K562 (cell line): Measurements from ENCODE around the gene RABGAP1. TPM values are rescaled to one million over a fixed set of nuclear protein-coding genes. Genes with fewer than 3 reads are reported as not detected.

Experiments
- ATAC-seq: fragments of 200-7000 bp; cut with Tn5 transposase; 3 replicates; pipeline ENCODE4 v1.9.1; 2020; ENCODE audit warnings: moderate library complexity
- BruUV-seq: library from RNA; stranded (reverse); fragments of 400-500 nt; replicated peaks from 2 replicates; lab custom pipeline; 2021; lab: Mats Ljungman, UMichigan
- CTCF ChIA-PET: fragments of 300-600 bp; formaldehyde crosslinking; extraction: SDS; loops from one replicate; lab custom pipeline; 2021; ENCODE audit warnings: low intra/inter-chr PET ratio; lab: Yijun Ruan, JAX
- POLR2A ChIA-PET: fragments of 300-600, 350-650 bp; sonication (Branson Sonifier 250); formaldehyde crosslinking; extraction: SDS; loops from one replicate; lab custom pipeline; 2021; ENCODE audit warnings: antibody characterized with exemption, inconsistent platforms; lab: Yijun Ruan, JAX
- DNase-seq, 4 experiments: peaks; one replicate each; pipeline versions ENCODE4 v3.0.0 to v3.0.0-alpha.2; 2011 to 2018; ENCODE audit warnings: low spot score in 3 of 4, mixed read lengths in 3 of 4; ENCODE audit errors: extremely low read depth in 1 of 4
- FAIRE-seq: peaks from 2 replicates; lab custom pipeline; 2011; peaks lifted over from hg19 to GRCh38; lab: Jason Lieb, UNC
- H2AFZ ChIP-seq: 2 replicates; pipeline ENCODE4 v1.6.0; 2011; ENCODE audit warnings: low read depth, low read length, control low read depth, inconsistent platforms
- H3K27ac ChIP-seq: fragments of 200-600 bp; 3 replicates; pipeline ENCODE4 v1.8.0; 2011; ENCODE audit warnings: low read depth, mild to moderate bottlenecking, control low read depth, inconsistent platforms, low read length, moderate library complexity, mixed read lengths; ENCODE audit errors: extremely low read depth
- H3K27me3 ChIP-seq, 2 experiments: fragments of 300-600 bp in 1 of 2; 2 replicates in 1 of 2; 3 replicates in 1 of 2; pipeline versions ENCODE4 v1.6.0 to v1.8.0; 2011; ENCODE audit warnings: inconsistent platforms in 2 of 2, low read length in 2 of 2, mild to moderate bottlenecking in 1 of 2, mixed read lengths in 1 of 2, moderate library complexity in 1 of 2; ENCODE audit not compliant: control insufficient read depth in 2 of 2, insufficient read depth in 2 of 2
- H3K36me3 ChIP-seq: fragments of 300-600 bp; 3 replicates; pipeline ENCODE4 v1.8.0; 2011; ENCODE audit warnings: mild to moderate bottlenecking, low read length, inconsistent platforms; ENCODE audit not compliant: control insufficient read depth, insufficient read depth
- H3K4me1 ChIP-seq, 2 experiments: fragments of 200-600 bp in 1 of 2; replicated peaks in 1 of 2; 2 replicates in 1 of 2; 3 replicates in 1 of 2; pipeline versions ENCODE4 v1.5.1 to v1.8.0; 2011; ENCODE audit warnings: inconsistent platforms in 2 of 2, low read length in 2 of 2, mild to moderate bottlenecking in 1 of 2, mixed read lengths in 1 of 2, moderate library complexity in 1 of 2; ENCODE audit not compliant: control insufficient read depth in 2 of 2, insufficient read depth in 2 of 2
- H3K4me2 ChIP-seq: 2 replicates; pipeline ENCODE4 v1.6.1; 2011; ENCODE audit warnings: low read length, control low read depth, inconsistent platforms, mixed read lengths; ENCODE audit not compliant: insufficient read depth
- H3K4me3 ChIP-seq: fragments of 200-600 bp; sonication (generic), shearing (Covaris generic); 2 replicates; pipeline ENCODE4 v1.5.1; 2016; ENCODE audit warnings: control low read depth, inconsistent platforms
- H3K79me2 ChIP-seq: fragments of 200-600 bp; 3 replicates; pipeline ENCODE4 v1.8.0; 2011; ENCODE audit warnings: low read length, inconsistent platforms; ENCODE audit not compliant: control insufficient read depth, insufficient read depth
- H3K9ac ChIP-seq, 2 experiments: 2 replicates each; pipeline versions ENCODE4 v1.6.0 to v1.6.1; 2011; ENCODE audit warnings: low read depth in 2 of 2, low read length in 2 of 2, control low read depth in 1 of 2, inconsistent platforms in 1 of 2, mild to moderate bottlenecking in 1 of 2, mixed read lengths in 1 of 2; ENCODE audit not compliant: insufficient read depth in 1 of 2
- H3K9me1 ChIP-seq: one replicate; pipeline ENCODE4 v1.6.0; 2011; ENCODE audit warnings: inconsistent platforms, mild to moderate bottlenecking, low read length, moderate library complexity; ENCODE audit not compliant: control insufficient read depth, insufficient read depth
- H3K9me3 ChIP-seq: replicated peaks from 2 replicates; pipeline ENCODE4 v1.5.1; 2011; ENCODE audit warnings: low read depth, low read length, inconsistent platforms; ENCODE audit not compliant: control insufficient read depth, insufficient read depth
- H4K20me1 ChIP-seq: replicated peaks from 2 replicates; pipeline ENCODE4 v1.6.1; 2011; ENCODE audit warnings: low read length, inconsistent platforms, mixed read lengths; ENCODE audit not compliant: control insufficient read depth, insufficient read depth
- CLOCK ChIP-seq: fragments of 250-450 bp; sonication (Bioruptor Pico); IDR thresholded peaks from 2 replicates; pipeline ENCODE4 v1.4.0; 2020; ENCODE audit warnings: mild to moderate bottlenecking, moderate library complexity, borderline replicate concordance
- COPS2 ChIP-seq: fragments of 450-650 bp; conservative IDR thresholded peaks from 2 replicates; pipeline ENCODE4 v1.6.1; 2016; ENCODE audit warnings: mild to moderate bottlenecking, moderate library complexity
- CREB3L1 ChIP-seq: fragments of 450-650 bp; IDR thresholded peaks from 2 replicates; pipeline ENCODE4 v1.6.1; 2014; ENCODE audit warnings: low read depth, mild to moderate bottlenecking, moderate library complexity, borderline replicate concordance
- ELF2 ChIP-seq: fragments of 250-450 bp; sonication (Bioruptor Pico); IDR thresholded peaks from 2 replicates; pipeline ENCODE4 v1.5.0; 2021; ENCODE audit warnings: mild to moderate bottlenecking
- MITF ChIP-seq: IDR thresholded peaks from 2 replicates; pipeline ENCODE4 v1.6.1; 2014; ENCODE audit warnings: antibody characterized with exemption
- NR2C1 ChIP-seq, 2 experiments: fragments of 450-650 bp; IDR thresholded peaks; 2 replicates each; pipeline ENCODE4 v1.6.1; 2017; ENCODE audit warnings: mild to moderate bottlenecking in 2 of 2, antibody characterized with exemption in 1 of 2, inconsistent platforms in 1 of 2, missing compliant biosample characterization in 1 of 2, missing genetic modification characterization in 1 of 2
- POLR2G ChIP-seq: fragments of 200-400 bp; formaldehyde crosslinking; IDR thresholded peaks from 2 replicates; pipeline ENCODE4 v1.6.1; 2017; ENCODE audit warnings: low read depth, mild to moderate bottlenecking, antibody characterized with exemption, low read length, moderate library complexity
- PURB ChIP-seq: sonication (generic); formaldehyde crosslinking; IDR thresholded peaks from 2 replicates; pipeline ENCODE4 v1.9.0; 2021; ENCODE audit warnings: low read depth, mild to moderate bottlenecking, missing genetic modification reagents
- RBBP5 ChIP-seq: fragments of 200-600 bp; sonication (generic); IDR thresholded peaks from 2 replicates; pipeline ENCODE4 v1.6.1; 2012; ENCODE audit warnings: borderline replicate concordance, mild to moderate bottlenecking, low read length, control low read depth, inconsistent platforms; ENCODE audit not compliant: insufficient read depth, poor library complexity, severe bottlenecking
- RFX7 ChIP-seq: fragments of 250-450 bp; sonication (Bioruptor Pico); IDR thresholded peaks from 2 replicates; pipeline ENCODE4 v1.5.1; 2021; ENCODE audit warnings: mild to moderate bottlenecking
- ZBTB49 ChIP-seq: sonication (generic); formaldehyde crosslinking; IDR thresholded peaks from 2 replicates; pipeline ENCODE4 v1.8.0; 2022; ENCODE audit warnings: missing genetic modification reagents, mild to moderate bottlenecking, borderline replicate concordance
- ZC3H8 ChIP-seq: fragments of 450-650 bp; IDR thresholded peaks from 2 replicates; pipeline ENCODE4 v1.6.1; 2017
- ZNF224 ChIP-seq: sonication (generic); formaldehyde crosslinking; IDR thresholded peaks from 2 replicates; pipeline ENCODE4 v1.8.0; 2022; ENCODE audit warnings: mild to moderate bottlenecking, missing genetic modification reagents
- ZNF717 ChIP-seq: fragments of 250-450 bp; sonication (Bioruptor Pico); IDR thresholded peaks from 2 replicates; pipeline ENCODE4 v1.5.0; 2021
- ZNF79 ChIP-seq: fragments of 250-450 bp; sonication (Bioruptor Pico); IDR thresholded peaks from 2 replicates; pipeline ENCODE4 v1.4.0; 2020; ENCODE audit warnings: low read depth, mild to moderate bottlenecking, moderate library complexity
- WGBS: fragments of 100-300 bp; shearing (Covaris generic); methylation state at CpG from one replicate; pipeline ENCODE4 v1.1.6; 2016; ENCODE audit warnings: low coverage, mixed read lengths; ENCODE audit not compliant: insufficient coverage; ENCODE audit errors: missing lambda C conversion rate; 5-methylcytosine and 5-hydroxymethylcytosine counted together
- in situ Hi-C: fragments of 300-500 bp; cut with MboI; formaldehyde crosslinking; loops from 4 replicates; pipeline ENCODE4 v1.15.0; 2018; ENCODE audit warnings: inconsistent platforms, mixed read lengths
- intact Hi-C: fragments of 100-400 bp; cut with micrococcal nuclease; formaldehyde crosslinking; loops from 2 replicates; pipeline ENCODE4 v1.14.2; 2022
- polyA plus RNA-seq, 8 experiments: library from polyadenylated mRNA; depleted of rRNA in 4 of 8; stranded (reverse) in 5 of 8; unstranded in 3 of 8; fragments of >200 nt; fragmentation: Nextera tagmentation in 2 of 8; fragmentation: Illumina TruSeq in 1 of 8; extraction: Ambion mirVana in 2 of 8; extraction: Trizol in 1 of 8; gene quantifications; 2 replicates each; pipeline versions ENCODE4 v1.2.1 to v1.2.3, GENCODE V29; 2011 to 2014; ENCODE audit warnings: inconsistent platforms in 1 of 8, missing spikeins in 1 of 8
- total RNA-seq, 7 experiments: library from RNA; depleted of rRNA in 6 of 7; stranded (reverse); fragments of >200 nt in 6 of 7; fragmentation: Illumina TruSeq in 2 of 7; extraction: Trizol in 2 of 7; gene quantifications; 2 replicates each; pipeline versions ENCODE4 v1.2.1 to v1.2.3, GENCODE V29; 2011 to 2021; ENCODE audit warnings: low replicate concordance in 1 of 7

RABGAP1 gene
- total and polyA plus RNA-seq, 9 of the 15 experiments (the other 6 are each of a cell fraction or from before 2014, with no cell fraction given), result 1.5 to 22.7 (median 13.1) TPM

- Histone ChIP-seq H3K4me3 (no peak overlapping the region), H3K79me2 (no peaks in the 10 kb centered on the region), H3K9ac (no peak overlapping the region), H2AFZ (no peak overlapping the region), H3K9me1 (no peaks in the 10 kb centered on the region), H3K4me1 (no peaks in the 10 kb centered on the region), H4K20me1 (no peaks in the 10 kb centered on the region), H3K27ac (no peak overlapping the region), H3K36me3 (peaks cover 14% of the 10 kb centered on the region; the same call in 1 of the 3 replicates), H3K27me3 (no peaks in the 10 kb centered on the region), H3K9me3 (no peaks in the 10 kb centered on the region), H3K4me2 (no peak overlapping the region)
- TF ChIP-seq ZBTB49 (CRISPR knock-in tag) (no peak), ZC3H8 (no peak), COPS2 (no peak), NR2C1 (IDR thresholded peaks at IDR 0.05) (no peak), NR2C1 (tag; IDR thresholded peaks at IDR 0.05) (no peak), RBBP5 (no peak), RFX7 (CRISPR knock-in tag) (no peak), MITF (no peak), ELF2 (no peak), ZNF717 (CRISPR knock-in tag) (no peak), POLR2G (no peak), ZNF224 (no peak), ZNF79 (CRISPR knock-in tag) (no peak), CREB3L1 (no peak), CLOCK (CRISPR knock-in tag) (no peak), PURB (CRISPR knock-in tag) (no peak)
- no peak for ATAC-seq
- in situ Hi-C loops (no loop called here), intact Hi-C loops (loop anchor here (10.0 kb wide), 1 partner anchor 599 kb away; no protein-coding TSS in a partner anchor)
- no peak for DNase-seq
- ChIA-PET POLR2A (interaction anchor here (0.5 to 1.0 kb wide), 2 partner anchors 8 to 912 kb away, joined by 3 to 4 read pairs; no protein-coding TSS in a partner anchor), CTCF (no interaction called here)
- no TSS peak for BruUV-seq
- FAIRE-seq, result no peak
- 85% methylated on average over 11 of the region's 11 CpGs for WGBS
Measured at GRCh38 chr9:123063896-123064295, 123.1 kb downstream of the RABGAP1 start.
